ENCODE data around the gene NUSAP1. TPM values are rescaled to one million over a fixed set of nuclear protein-coding genes. Genes with fewer than 3 reads are reported as not detected.

NUSAP1 gene
- total and polyA plus RNA-seq, 2 of the 4 experiments (the other 2 are of a cell fraction) = 59.2 to 123 TPM

DNA sequence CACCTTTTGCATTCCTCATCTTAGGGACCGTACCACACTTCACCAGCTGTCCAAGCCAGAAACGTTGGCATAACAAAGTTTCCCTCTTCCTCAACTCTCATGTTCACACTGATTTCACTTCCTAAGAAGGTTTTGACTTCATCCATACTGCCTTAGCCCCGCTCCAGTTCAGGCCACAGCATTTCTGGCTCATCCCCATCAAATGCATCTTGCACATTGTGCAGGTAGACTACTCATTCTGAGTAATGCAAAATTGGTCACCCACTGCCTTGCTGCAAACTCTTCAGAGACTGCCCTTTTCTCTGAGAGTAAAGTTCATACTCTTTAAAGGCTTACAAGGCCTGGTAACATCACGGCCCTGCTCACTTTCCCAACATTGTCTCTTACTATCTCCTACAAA lies 8.8 kb downstream of the NUSAP1 start:
- no peak for ATAC-seq (ENCODE audit: low read depth)

More for the DNA sequence above, 8.8 kb downstream of the NUSAP1 start:
- no peak overlapping the region for H4K5ac ChIP-seq (ENCODE audit: low read depth, low read length)
- H2BK15ac ChIP-seq (ENCODE audit: low read depth, low read length) = no peak overlapping the region
- no peak overlapping the region for H3K9ac ChIP-seq (ENCODE audit: low read depth, low read length)
- WGBS, 2 experiments (ENCODE audit: extremely low coverage in 2 of 2, insufficient read length in 1 of 2) = 97% methylated on average over 4 of the region's 4 CpGs; no CpG with 5 or more reads in 1 of the 2 experiments
- intact Hi-C loops (cut with micrococcal nuclease) = no loop called here
- TF ChIP-seq MXI1 (IDR thresholded peaks at IDR 0.05; ENCODE audit: borderline replicate concordance, low read depth, low read length) (no peak), RAD21 (IDR thresholded peaks at IDR 0.05; ENCODE audit: low read length) (no peak), POLR2A (IDR thresholded peaks at IDR 0.05; ENCODE audit: low read depth, low read length) (no peak), SMC3 (IDR thresholded peaks at IDR 0.05; ENCODE audit: low read depth, low read length) (no peak)
- TF ChIP-seq, protein P1, sequence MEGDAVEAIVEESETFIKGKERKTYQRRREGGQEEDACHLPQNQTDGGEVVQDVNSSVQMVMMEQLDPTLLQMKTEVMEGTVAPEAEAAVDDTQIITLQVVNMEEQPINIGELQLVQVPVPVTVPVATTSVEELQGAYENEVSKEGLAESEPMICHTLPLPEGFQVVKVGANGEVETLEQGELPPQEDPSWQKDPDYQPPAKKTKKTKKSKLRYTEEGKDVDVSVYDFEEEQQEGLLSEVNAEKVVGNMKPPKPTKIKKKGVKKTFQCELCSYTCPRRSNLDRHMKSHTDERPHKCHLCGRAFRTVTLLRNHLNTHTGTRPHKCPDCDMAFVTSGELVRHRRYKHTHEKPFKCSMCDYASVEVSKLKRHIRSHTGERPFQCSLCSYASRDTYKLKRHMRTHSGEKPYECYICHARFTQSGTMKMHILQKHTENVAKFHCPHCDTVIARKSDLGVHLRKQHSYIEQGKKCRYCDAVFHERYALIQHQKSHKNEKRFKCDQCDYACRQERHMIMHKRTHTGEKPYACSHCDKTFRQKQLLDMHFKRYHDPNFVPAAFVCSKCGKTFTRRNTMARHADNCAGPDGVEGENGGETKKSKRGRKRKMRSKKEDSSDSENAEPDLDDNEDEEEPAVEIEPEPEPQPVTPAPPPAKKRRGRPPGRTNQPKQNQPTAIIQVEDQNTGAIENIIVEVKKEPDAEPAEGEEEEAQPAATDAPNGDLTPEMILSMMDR (conservative IDR thresholded peaks at IDR 0.05; ENCODE audit: low read depth, low read length) = no peak
- TF ChIP-seq, protein P2, sequence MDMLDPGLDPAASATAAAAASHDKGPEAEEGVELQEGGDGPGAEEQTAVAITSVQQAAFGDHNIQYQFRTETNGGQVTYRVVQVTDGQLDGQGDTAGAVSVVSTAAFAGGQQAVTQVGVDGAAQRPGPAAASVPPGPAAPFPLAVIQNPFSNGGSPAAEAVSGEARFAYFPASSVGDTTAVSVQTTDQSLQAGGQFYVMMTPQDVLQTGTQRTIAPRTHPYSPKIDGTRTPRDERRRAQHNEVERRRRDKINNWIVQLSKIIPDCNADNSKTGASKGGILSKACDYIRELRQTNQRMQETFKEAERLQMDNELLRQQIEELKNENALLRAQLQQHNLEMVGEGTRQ (IDR thresholded peaks at IDR 0.05; ENCODE audit: low read depth, low read length) = no peak
- dilution Hi-C loops (cut with HindIII; ENCODE audit: low sequenced_read_pairs, unreplicated experiment) = no loop called here
- H3K18ac ChIP-seq (ENCODE audit: low read depth, low read length) = no peak overlapping the region
- no peak overlapping the region for H2AFZ ChIP-seq (replicated peaks; ENCODE audit: low read length, poor library complexity)
- H2AK5ac ChIP-seq (ENCODE audit: low read depth, low read length) = no peak overlapping the region
- H3K23ac ChIP-seq (ENCODE audit: low read depth, low read length) = peak overlapping the region; percentile 17; the same call in 1 of the 2 replicates
- H3K56ac ChIP-seq (ENCODE audit: extremely low read depth, insufficient read depth, low read length) = no peak overlapping the region
- CTCF ChIA-PET = no interaction called here
- peaks cover 14% of the 10 kb centered on the region for H3K9me1 ChIP-seq (ENCODE audit: insufficient read depth, low read length)
- POLR2A ChIA-PET (ENCODE audit: unreplicated experiment) = no interaction called here
- H3K4me3 ChIP-seq (ENCODE audit: insufficient read depth, low read depth, low read length) = no peak overlapping the region
- no peak overlapping the region for H3K4ac ChIP-seq (ENCODE audit: low read depth, low read length)
- H3K36me3 ChIP-seq (ENCODE audit: control insufficient read depth, insufficient read depth, low read length) = no peaks in the 10 kb centered on the region; the same call in 1 of the 2 replicates
- no peaks in the 10 kb centered on the region for H4K20me1 ChIP-seq (ENCODE audit: insufficient read depth, low read length)
- in situ Hi-C loops (cut with MboI; ENCODE audit: low sequenced_read_pairs) = no loop called here
- no peak overlapping the region for H2BK120ac ChIP-seq (ENCODE audit: low read depth, low read length)
- no peak overlapping the region for H2AK9ac ChIP-seq (replicated peaks; ENCODE audit: low read depth, low read length, poor library complexity)
- H3K9me3 ChIP-seq (ENCODE audit: control insufficient read depth, insufficient read depth, low read length) = no peaks in the 10 kb centered on the region
- H3K27ac ChIP-seq (ENCODE audit: insufficient read depth, low read length) = no peak overlapping the region
- no peak overlapping the region for H3K14ac ChIP-seq (replicated peaks; ENCODE audit: low read depth, low read length)
- no peak overlapping the region for H3K4me2 ChIP-seq (ENCODE audit: low read depth, low read length)
- peaks cover 49 to 73% of the 10 kb centered on the region in 2 experiments for H3K79me1 ChIP-seq (ENCODE audit: low read depth in 1 of 2, low read length in 2 of 2)
- DNase-seq = peak; percentile 22
- 0 out of 2 replicates have a peak, but pooled peaks cover 2% of the 10 kb centered on the region for H3K4me1 ChIP-seq (ENCODE audit: control insufficient read depth, insufficient read depth, low read length)
- no peak overlapping the region for H4K91ac ChIP-seq (ENCODE audit: insufficient read depth, low read depth, low read length)
- H2BK5ac ChIP-seq (ENCODE audit: low read depth, low read length, poor library complexity, severe bottlenecking) = no peak overlapping the region
- no peaks in the 10 kb centered on the region for H3K27me3 ChIP-seq (ENCODE audit: control insufficient read depth, insufficient read depth, low read length)
- H2BK20ac ChIP-seq (ENCODE audit: low read depth, low read length) = no peak overlapping the region
- no TSS peak for BruUV-seq (replicated peaks)
- no peak overlapping the region for H4K8ac ChIP-seq (ENCODE audit: low read depth in 2 of 2, low read length in 2 of 2)
